ENCODE results near the gene PPP1R14B. TPM values are rescaled to one million over a fixed set of nuclear protein-coding genes. Genes with fewer than 3 reads are reported as not detected.

Gene PPP1R14B
- total and polyA plus RNA-seq, 2 of the 13 experiments (the other 11 are each of a cell fraction or from before 2014, with no cell fraction given) = 110 to 148 TPM

DNA sequence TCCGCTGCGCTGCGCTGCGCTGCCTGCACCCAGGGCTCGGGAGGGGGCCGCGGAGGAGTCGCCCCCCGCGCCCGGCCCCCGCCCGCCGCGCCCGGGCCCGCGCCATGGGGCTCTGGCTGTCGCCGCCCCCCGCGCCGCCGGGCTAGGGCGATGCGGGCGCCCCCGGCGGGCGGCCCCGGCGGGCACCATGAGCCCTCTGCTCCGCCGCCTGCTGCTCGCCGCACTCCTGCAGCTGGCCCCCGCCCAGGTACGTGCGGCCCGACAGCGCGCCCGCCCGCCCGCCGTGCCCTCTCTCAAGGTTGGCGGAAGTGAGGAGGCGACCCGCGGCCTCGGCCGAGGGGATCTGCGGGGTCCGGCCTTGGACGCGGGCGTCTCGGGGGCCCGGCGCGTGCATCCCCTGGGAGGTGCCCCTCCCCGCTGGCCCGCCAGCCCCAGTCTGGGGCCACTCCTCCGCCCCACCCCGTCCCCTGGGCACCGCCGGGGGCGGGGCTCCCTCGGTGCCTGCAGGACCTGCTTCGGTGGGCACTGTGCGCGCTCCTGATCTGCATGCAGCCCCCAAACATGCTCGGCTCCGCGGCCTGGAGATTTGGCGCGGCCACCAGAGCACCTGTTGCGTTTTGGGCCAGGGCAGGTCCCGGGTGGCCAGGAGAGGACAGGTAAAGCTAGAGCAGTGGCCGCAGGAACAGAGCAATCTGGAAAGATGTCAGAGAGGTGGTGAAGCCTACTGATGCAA lies 11.9 kb downstream of the PPP1R14B start (continued):
- TF ChIP-seq, protein P1, sequence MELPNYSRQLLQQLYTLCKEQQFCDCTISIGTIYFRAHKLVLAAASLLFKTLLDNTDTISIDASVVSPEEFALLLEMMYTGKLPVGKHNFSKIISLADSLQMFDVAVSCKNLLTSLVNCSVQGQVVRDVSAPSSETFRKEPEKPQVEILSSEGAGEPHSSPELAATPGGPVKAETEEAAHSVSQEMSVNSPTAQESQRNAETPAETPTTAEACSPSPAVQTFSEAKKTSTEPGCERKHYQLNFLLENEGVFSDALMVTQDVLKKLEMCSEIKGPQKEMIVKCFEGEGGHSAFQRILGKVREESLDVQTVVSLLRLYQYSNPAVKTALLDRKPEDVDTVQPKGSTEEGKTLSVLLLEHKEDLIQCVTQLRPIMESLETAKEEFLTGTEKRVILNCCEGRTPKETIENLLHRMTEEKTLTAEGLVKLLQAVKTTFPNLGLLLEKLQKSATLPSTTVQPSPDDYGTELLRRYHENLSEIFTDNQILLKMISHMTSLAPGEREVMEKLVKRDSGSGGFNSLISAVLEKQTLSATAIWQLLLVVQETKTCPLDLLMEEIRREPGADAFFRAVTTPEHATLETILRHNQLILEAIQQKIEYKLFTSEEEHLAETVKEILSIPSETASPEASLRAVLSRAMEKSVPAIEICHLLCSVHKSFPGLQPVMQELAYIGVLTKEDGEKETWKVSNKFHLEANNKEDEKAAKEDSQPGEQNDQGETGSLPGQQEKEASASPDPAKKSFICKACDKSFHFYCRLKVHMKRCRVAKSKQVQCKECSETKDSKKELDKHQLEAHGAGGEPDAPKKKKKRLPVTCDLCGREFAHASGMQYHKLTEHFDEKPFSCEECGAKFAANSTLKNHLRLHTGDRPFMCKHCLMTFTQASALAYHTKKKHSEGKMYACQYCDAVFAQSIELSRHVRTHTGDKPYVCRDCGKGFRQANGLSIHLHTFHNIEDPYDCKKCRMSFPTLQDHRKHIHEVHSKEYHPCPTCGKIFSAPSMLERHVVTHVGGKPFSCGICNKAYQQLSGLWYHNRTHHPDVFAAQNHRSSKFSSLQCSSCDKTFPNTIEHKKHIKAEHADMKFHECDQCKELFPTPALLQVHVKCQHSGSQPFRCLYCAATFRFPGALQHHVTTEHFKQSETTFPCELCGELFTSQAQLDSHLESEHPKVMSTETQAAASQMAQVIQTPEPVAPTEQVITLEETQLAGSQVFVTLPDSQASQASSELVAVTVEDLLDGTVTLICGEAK (IDR thresholded peaks at IDR 0.05) = no peak
- TF ChIP-seq, protein P1 (CRISPR knock-in tag; IDR thresholded peaks at IDR 0.05) = no peak
- TF ChIP-seq FIP1L1 (IDR thresholded peaks at IDR 0.05; ENCODE audit: borderline replicate concordance, insufficient read depth, low read depth, low read length) (no peak), ZNF670 (CRISPR knock-in tag; IDR thresholded peaks at IDR 0.05; ENCODE audit: borderline replicate concordance) (no peak), ZNF468 (CRISPR knock-in tag; IDR thresholded peaks at IDR 0.05) (no peak), ZNF713 (CRISPR knock-in tag; IDR thresholded peaks at IDR 0.05) (no peak), ZNF510 (CRISPR knock-in tag; IDR thresholded peaks at IDR 0.05; ENCODE audit: low read depth) (no peak), ZNF20 (CRISPR knock-in tag; IDR thresholded peaks at IDR 0.05) (no peak)
- TF ChIP-seq, protein P2, sequence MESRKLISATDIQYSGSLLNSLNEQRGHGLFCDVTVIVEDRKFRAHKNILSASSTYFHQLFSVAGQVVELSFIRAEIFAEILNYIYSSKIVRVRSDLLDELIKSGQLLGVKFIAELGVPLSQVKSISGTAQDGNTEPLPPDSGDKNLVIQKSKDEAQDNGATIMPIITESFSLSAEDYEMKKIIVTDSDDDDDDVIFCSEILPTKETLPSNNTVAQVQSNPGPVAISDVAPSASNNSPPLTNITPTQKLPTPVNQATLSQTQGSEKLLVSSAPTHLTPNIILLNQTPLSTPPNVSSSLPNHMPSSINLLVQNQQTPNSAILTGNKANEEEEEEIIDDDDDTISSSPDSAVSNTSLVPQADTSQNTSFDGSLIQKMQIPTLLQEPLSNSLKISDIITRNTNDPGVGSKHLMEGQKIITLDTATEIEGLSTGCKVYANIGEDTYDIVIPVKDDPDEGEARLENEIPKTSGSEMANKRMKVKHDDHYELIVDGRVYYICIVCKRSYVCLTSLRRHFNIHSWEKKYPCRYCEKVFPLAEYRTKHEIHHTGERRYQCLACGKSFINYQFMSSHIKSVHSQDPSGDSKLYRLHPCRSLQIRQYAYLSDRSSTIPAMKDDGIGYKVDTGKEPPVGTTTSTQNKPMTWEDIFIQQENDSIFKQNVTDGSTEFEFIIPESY (CRISPR knock-in tag; IDR thresholded peaks at IDR 0.05) = no peak
- TF ChIP-seq, protein P3, sequence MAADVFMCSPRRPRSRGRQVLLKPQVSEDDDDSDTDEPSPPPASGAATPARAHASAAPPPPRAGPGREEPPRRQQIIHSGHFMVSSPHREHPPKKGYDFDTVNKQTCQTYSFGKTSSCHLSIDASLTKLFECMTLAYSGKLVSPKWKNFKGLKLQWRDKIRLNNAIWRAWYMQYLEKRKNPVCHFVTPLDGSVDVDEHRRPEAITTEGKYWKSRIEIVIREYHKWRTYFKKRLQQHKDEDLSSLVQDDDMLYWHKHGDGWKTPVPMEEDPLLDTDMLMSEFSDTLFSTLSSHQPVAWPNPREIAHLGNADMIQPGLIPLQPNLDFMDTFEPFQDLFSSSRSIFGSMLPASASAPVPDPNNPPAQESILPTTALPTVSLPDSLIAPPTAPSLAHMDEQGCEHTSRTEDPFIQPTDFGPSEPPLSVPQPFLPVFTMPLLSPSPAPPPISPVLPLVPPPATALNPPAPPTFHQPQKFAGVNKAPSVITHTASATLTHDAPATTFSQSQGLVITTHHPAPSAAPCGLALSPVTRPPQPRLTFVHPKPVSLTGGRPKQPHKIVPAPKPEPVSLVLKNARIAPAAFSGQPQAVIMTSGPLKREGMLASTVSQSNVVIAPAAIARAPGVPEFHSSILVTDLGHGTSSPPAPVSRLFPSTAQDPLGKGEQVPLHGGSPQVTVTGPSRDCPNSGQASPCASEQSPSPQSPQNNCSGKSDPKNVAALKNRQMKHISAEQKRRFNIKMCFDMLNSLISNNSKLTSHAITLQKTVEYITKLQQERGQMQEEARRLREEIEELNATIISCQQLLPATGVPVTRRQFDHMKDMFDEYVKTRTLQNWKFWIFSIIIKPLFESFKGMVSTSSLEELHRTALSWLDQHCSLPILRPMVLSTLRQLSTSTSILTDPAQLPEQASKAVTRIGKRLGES (CRISPR knock-in tag; IDR thresholded peaks at IDR 0.05; ENCODE audit: borderline replicate concordance) = no peak

Data from HepG2 (cell line).